Transverse colon (tissue), 4 donors: Measurements from ENCODE around the gene GPBAR1. TPM values are rescaled to one million over a fixed set of nuclear protein-coding genes. Genes with fewer than 3 reads are reported as not detected.
A peak's percentile ranks its signal among the peaks of the same experiment; 100 is the strongest.

Experiments used
- DNase-seq: peaks from one replicate; pipeline ENCODE4 v3.0.0-alpha.2; 2019
- H3K27ac ChIP-seq, 4 donors: fragments of 200-600 bp; sonication (generic); 2 replicates each; pipeline ENCODE4 v1.5.1; 2016 to 2018; ENCODE audit warnings: inconsistent platforms in 4 of 4
- H3K27me3 ChIP-seq: fragments of 200-600 bp; sonication (generic); 2 replicates; pipeline ENCODE4 v1.5.1; 2017; ENCODE audit warnings: inconsistent platforms
- H3K36me3 ChIP-seq, 4 donors: fragments of 200-600 bp; sonication (generic); 2 replicates each; pipeline ENCODE4 v1.5.1; 2017 to 2019; ENCODE audit warnings: inconsistent platforms in 4 of 4
- H3K4me1 ChIP-seq, 4 donors: fragments of 200-600 bp; sonication (generic); 2 replicates each; pipeline ENCODE4 v1.5.1; 2017 to 2020; ENCODE audit warnings: inconsistent platforms in 4 of 4
- H3K4me3 ChIP-seq, 4 donors: fragments of 200-600 bp; sonication (generic); 1 replicate in 1 of 4; 2 replicates in 3 of 4; pipeline versions ENCODE4 v1.5.1 to v1.6.1; 2017 to 2019; ENCODE audit warnings: inconsistent platforms in 4 of 4
- H3K9me3 ChIP-seq, 2 donors: fragments of 200-600 bp; sonication (generic); 2 replicates each; pipeline ENCODE4 v1.5.1; 2017 to 2019; ENCODE audit warnings: inconsistent platforms in 2 of 2
- EP300 ChIP-seq: sonication (generic); formaldehyde crosslinking; IDR thresholded peaks from one replicate; pipeline ENCODE4 v1.6.1; 2017; ENCODE audit warnings: antibody characterized with exemption, low read depth
- POLR2A ChIP-seq: fragments of 450-650 bp; IDR thresholded peaks from one replicate; pipeline ENCODE4 v1.6.1; 2016; ENCODE audit warnings: antibody characterized with exemption, mild to moderate bottlenecking, moderate library complexity
- POLR2AphosphoS5 ChIP-seq, 3 donors: sonication (generic); formaldehyde crosslinking; IDR thresholded peaks; one replicate each; pipeline ENCODE4 v1.6.1; 2016; ENCODE audit warnings: antibody characterized with exemption in 3 of 3
- WGBS, 2 donors: methylation state at CpG; one replicate each; pipeline ENCODE4 v1.1.5; 2018; ENCODE audit warnings: low coverage in 1 of 2; 5-methylcytosine and 5-hydroxymethylcytosine counted together
- in situ Hi-C, 4 donors: fragments of 200-750 bp; cut with MboI; loops; one replicate each; pipeline versions ENCODE4 v1.15.0 to v1.15.1; 2017; ENCODE audit warnings: low sequenced_read_pairs in 3 of 4, low pct_ligation_motif_present in 1 of 4, low pct_unique_long_range_greater_than_20kb in 1 of 4
- intact Hi-C: fragments of 100-400 bp; cut with DNase I; formaldehyde crosslinking; loops from one replicate; pipeline ENCODE4 v1.15.1; 2023; ENCODE audit warnings: low total_unique reads
- total RNA-seq, 4 donors: library from RNA; depleted of rRNA; stranded (reverse); fragments of >200 nt; gene quantifications; one replicate each; pipeline ENCODE4 v1.1.0, GENCODE V29; 2016
- TF ChIP-seq, protein P1 (sequence below), 5 experiments: fragments of 200-600 bp in 3 of 5; fragments of 450-650 bp in 2 of 5; sonication (generic) in 3 of 5; IDR thresholded peaks; 1 replicate in 2 of 5; 2 replicates in 3 of 5; pipeline ENCODE4 v1.5.1; 2016 to 2017; ENCODE audit warnings: antibody characterized with exemption in 5 of 5, inconsistent platforms in 3 of 5, mild to moderate bottlenecking in 2 of 5, moderate library complexity in 1 of 5

GPBAR1 gene
- total RNA-seq, 4 donors from 2014 or later: 2.5 to 3.0 TPM; not detected in 2

GRCh38 chr2:218217360-218218267, 43.2 kb upstream of the GPBAR1 start:
- intact Hi-C loops (no loop called here), in situ Hi-C loops (no loop called here)
- TF ChIP-seq POLR2A (no peak), EP300 (peak; percentile 1), POLR2AphosphoS5 (IDR thresholded peaks at IDR 0.05) (peak in 2 of 3 donors; percentile 39 to 56)
- TF ChIP-seq, protein P1, sequence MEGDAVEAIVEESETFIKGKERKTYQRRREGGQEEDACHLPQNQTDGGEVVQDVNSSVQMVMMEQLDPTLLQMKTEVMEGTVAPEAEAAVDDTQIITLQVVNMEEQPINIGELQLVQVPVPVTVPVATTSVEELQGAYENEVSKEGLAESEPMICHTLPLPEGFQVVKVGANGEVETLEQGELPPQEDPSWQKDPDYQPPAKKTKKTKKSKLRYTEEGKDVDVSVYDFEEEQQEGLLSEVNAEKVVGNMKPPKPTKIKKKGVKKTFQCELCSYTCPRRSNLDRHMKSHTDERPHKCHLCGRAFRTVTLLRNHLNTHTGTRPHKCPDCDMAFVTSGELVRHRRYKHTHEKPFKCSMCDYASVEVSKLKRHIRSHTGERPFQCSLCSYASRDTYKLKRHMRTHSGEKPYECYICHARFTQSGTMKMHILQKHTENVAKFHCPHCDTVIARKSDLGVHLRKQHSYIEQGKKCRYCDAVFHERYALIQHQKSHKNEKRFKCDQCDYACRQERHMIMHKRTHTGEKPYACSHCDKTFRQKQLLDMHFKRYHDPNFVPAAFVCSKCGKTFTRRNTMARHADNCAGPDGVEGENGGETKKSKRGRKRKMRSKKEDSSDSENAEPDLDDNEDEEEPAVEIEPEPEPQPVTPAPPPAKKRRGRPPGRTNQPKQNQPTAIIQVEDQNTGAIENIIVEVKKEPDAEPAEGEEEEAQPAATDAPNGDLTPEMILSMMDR (IDR thresholded peaks at IDR 0.05): no peak
- DNase-seq: peak; percentile 79
- Histone ChIP-seq H3K4me3 (peak overlapping the region; percentile 74 to 100 (median 94)), H3K27ac (peak overlapping the region; percentile 94 to 100 (median 98)), H3K27me3 (no peaks in the 10 kb centered on the region), H3K4me1 (peaks cover 15 to 54% (median 45%) of the 10 kb centered on the region in 4 donors), H3K36me3 (no peaks in the 10 kb centered on the region), H3K9me3 (no peaks in the 10 kb centered on the region)
- WGBS, 2 donors: 0 to 1% methylated on average over 2 to 47 of the region's 47 CpGs

DNA sequence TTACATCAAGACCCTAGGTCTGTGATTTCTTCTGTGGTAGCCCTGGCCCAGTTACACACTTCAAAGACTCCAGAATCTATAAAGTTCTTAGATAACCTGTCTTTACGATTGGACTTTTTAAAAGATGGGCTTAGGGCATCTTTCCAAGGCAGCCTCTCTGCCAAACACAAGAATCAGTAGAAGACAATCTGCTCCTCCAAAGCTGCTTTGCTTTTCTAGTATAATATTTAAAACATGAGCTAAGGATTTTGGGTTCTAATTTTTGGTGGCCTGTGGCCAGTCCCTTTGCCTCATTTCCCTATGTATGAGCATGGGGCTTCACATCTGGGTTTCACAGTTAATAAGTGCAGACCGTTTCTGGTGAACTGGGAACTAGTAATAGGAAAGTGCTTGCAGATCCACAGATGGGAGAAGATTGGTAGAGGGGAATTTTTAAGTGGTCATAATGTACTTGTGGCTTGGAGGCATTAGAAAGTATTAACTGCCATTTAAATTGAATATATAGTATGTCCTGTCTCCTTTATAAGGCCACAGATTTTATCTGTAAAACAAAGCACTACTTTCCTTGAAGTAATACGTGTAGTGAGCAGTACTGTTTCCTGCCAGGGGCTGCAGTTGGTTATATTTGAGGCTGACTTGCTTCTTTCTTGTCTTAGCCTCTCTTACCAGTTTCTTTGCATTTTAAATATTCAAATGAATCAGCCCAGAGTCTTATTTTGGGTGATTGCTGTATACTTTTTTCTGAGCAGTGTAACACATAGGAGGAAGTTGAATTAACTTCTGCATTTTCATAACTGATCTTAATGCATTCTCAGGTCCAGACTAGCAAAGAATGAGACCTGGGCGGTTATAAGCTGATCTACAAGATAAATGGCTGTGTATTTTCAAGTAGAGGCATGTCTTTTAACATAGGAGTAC, 42.3 kb upstream of the GPBAR1 start:
- intact Hi-C loops: no loop called here
- TF ChIP-seq POLR2AphosphoS5 (IDR thresholded peaks at IDR 0.05) (peak in 1 of 3 donors; percentile 24), POLR2A (no peak)
- peaks cover 19 to 63% (median 52%) of the 10 kb centered on the region in 4 donors for H3K4me1 ChIP-seq
- in situ Hi-C loops: no loop called here
- H3K36me3 ChIP-seq: no peaks in the 10 kb centered on the region
- peak overlapping the region; percentile 94 to 100 (median 98) for H3K27ac ChIP-seq
- 15 to 38% methylated on average over 2 to 4 of the region's 4 CpGs for WGBS, 2 donors
- DNase-seq: no peak
- H3K27me3 ChIP-seq: no peaks in the 10 kb centered on the region
- peak overlapping the region; percentile 74 to 100 (median 94) for H3K4me3 ChIP-seq
- no peaks in the 10 kb centered on the region for H3K9me3 ChIP-seq

DNA sequence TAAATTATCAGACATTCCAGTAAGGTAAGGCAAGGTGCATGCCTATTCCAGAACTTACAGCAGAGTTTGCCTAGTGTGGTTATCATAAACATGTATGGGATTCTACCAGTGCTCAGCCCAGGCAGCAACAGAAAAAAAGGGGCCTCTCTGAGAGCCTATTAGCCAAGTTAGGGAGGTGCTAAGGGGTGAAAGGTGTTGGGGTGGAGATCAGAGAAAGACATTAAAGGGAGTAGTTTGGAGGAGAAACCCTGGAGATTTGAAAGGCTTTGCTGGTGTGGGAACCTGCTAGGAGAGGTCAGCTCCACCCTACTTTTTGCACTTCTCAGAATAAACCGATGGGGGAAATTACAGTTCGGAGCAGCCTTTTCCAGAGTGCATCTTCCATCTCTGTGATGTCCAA, 40.9 kb upstream of the GPBAR1 start:
- no peaks in the 10 kb centered on the region for H3K27me3 ChIP-seq
- 32 to 50% methylated on average over 2 of the region's 2 CpGs for WGBS, 2 donors
- intact Hi-C loops (loop anchor here (10.0 kb wide), 1 partner anchor 1165 kb away; the partner anchor contains the start of gene DNPEP), in situ Hi-C loops (no loop called here)
- H3K4me1 ChIP-seq: peaks cover 20 to 77% (median 52%) of the 10 kb centered on the region in 4 donors
- H3K9me3 ChIP-seq: no peaks in the 10 kb centered on the region
- DNase-seq: no peak
- peak overlapping the region; percentile 94 to 100 (median 98) for H3K27ac ChIP-seq
- TF ChIP-seq EP300 (no peak), POLR2AphosphoS5 (IDR thresholded peaks at IDR 0.05) (no peak), POLR2A (no peak)
- TF ChIP-seq, protein P1 (IDR thresholded peaks at IDR 0.05): no peak
- peak overlapping the region in 1 of 4 donors; percentile 100 for H3K4me3 ChIP-seq
- H3K36me3 ChIP-seq: peaks cover 0 to 7% (median 0%) of the 10 kb centered on the region in 4 donors

DNA sequence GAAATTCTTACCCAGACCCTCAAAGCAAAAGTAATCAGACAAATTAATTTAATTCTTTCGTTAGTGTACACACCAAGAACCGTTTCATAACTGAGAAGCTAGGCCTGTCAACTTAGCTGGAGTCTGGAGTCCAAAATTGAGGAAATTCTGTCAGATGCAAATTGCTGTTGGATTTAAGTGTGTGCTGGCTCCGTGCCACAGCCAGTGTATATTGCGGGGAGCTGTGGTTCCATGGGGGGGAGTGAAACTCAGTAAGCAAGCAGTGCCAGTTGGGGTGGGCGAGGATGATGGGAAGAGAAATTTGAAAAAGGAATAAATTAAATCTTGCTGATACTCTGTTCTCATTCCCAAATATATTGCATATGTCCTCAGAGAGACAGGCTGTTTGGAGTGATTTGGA, 39.8 kb upstream of the GPBAR1 start:
- intact Hi-C loops (loop anchor here (10.0 kb wide), 1 partner anchor 1164 kb away; the partner anchor contains the start of gene DNPEP), in situ Hi-C loops (no loop called here)
- TF ChIP-seq EP300: no peak
- TF ChIP-seq, protein P1 (IDR thresholded peaks at IDR 0.05): no peak
- TF ChIP-seq POLR2AphosphoS5 (IDR thresholded peaks at IDR 0.05): no peak
- TF ChIP-seq POLR2A: no peak
- Histone ChIP-seq H3K36me3 (peaks cover 0 to 7% (median 2%) of the 10 kb centered on the region in 4 donors), H3K9me3 (no peaks in the 10 kb centered on the region), H3K4me1 (peaks cover 22 to 78% (median 52%) of the 10 kb centered on the region in 4 donors), H3K4me3 (no peak overlapping the region), H3K27ac (peak overlapping the region in 2 of 4 donors; percentile 11 to 35), H3K27me3 (no peaks in the 10 kb centered on the region)
- WGBS, 2 donors: 46 to 52% methylated on average over 5 of the region's 5 CpGs
- no peak for DNase-seq
